GM19043 (cell line): ENCODE results near the gene ZBTB22.
"Not testable (repeated sequence)": the region's sequence is repeated elsewhere in the genome, so short reads cannot be mapped to it uniquely, and the experiment has no call there.

Experiments
- ATAC-seq: cut with Tn5 transposase; IDR thresholded peaks from one replicate; pipeline ENCODE4 v1.9.1; 2021; ENCODE audit warnings: low read depth; ENCODE audit not compliant: unreplicated experiment

Gene ZBTB22

GRCh38 chr6:33304216-33304615 is 13.3 kb downstream of the ZBTB22 start:
- no peak for ATAC-seq

GRCh38 chr6:33301877-33302276 is 15.7 kb downstream of the ZBTB22 start:
- ATAC-seq, result no peak

- peak; percentile 78 for ATAC-seq
These were observed 18.2 kb downstream of the ZBTB22 start for GRCh38 chr6:33299237-33299944.

GRCh38 chr6:33298773-33299236 is 18.7 kb downstream of the ZBTB22 start, which contains the start of gene RGL2:
Gene RGL2, minus strand, starts transcription at chr6:33298942. Its CDS starts 332 bp downstream, at chr6:33298610.
- peak; percentile 21 for ATAC-seq

- ATAC-seq, result no peak
These were observed 19.4 kb downstream of the ZBTB22 start for GRCh38 chr6:33297956-33298772.

- ATAC-seq, result no peak
These were observed 20.1 kb downstream of the ZBTB22 start for GRCh38 chr6:33297406-33297955.

- ATAC-seq, result no peak
These were observed 20.6 kb downstream of the ZBTB22 start for GRCh38 chr6:33296797-33297405.

- no peak for ATAC-seq
These were observed 21.7 kb downstream of the ZBTB22 start for GRCh38 chr6:33295621-33296369.

GRCh38 chr6:33294086-33294823 is 23.3 kb downstream of the ZBTB22 start:
- no peak for ATAC-seq

- ATAC-seq, result no peak
These were observed 24.4 kb downstream of the ZBTB22 start for GRCh38 chr6:33292996-33293682.

GRCh38 chr6:33290459-33290858 is 27.1 kb downstream of the ZBTB22 start:
- no peak for ATAC-seq

- ATAC-seq, result no peak
These were observed 27.7 kb downstream of the ZBTB22 start for GRCh38 chr6:33289784-33290315.

GRCh38 chr6:33288921-33289783 is 28.4 kb downstream of the ZBTB22 start, which contains the start of the genes PFDN6 and WDR46:
Gene PFDN6, plus strand, starts transcription at chr6:33289601. Its CDS starts 256 bp downstream, at chr6:33289857.
Gene WDR46, minus strand, starts transcription at chr6:33289239. Its CDS starts 69 bp downstream, at chr6:33289170.
- ATAC-seq, result peak; percentile 77

- no peak for ATAC-seq
These were observed 29.2 kb downstream of the ZBTB22 start for GRCh38 chr6:33288141-33288920.

- ATAC-seq, result no peak
These were observed 30.3 kb downstream of the ZBTB22 start for GRCh38 chr6:33286946-33287914.

- ATAC-seq, result not testable (repeated sequence)
These were observed 32.3 kb downstream of the ZBTB22 start for GRCh38 chr6:33285214-33285613.
